Activated T-cell treated with anti-CD3 and anti-CD28 coated beads, Interleukin-2, amount 50 U/mL, for 72 hours (primary cell): ENCODE results near the gene PAXX. TPM values are rescaled to one million over a fixed set of nuclear protein-coding genes. Genes with fewer than 3 reads are reported as not detected.
"Not testable (repeated sequence)": the region's sequence is repeated elsewhere in the genome, so short reads cannot be mapped to it uniquely, and the experiment has no call there.

ENCODE experiments used
- ATAC-seq, 2 donors: fragments of 150-1000 bp; cut with Tn5 transposase; replicated peaks in 1 of 2; 2 replicates each; pipeline ENCODE4 v1.10.0; 2021; ENCODE audit warnings: moderate library complexity in 2 of 2, mild to moderate bottlenecking in 1 of 2
- DNase-seq, 2 donors: peaks; one replicate each; pipeline ENCODE4 v3.0.0; 2021 to 2022; ENCODE audit warnings: mixed read lengths in 1 of 2
- H3K27ac Mint-ChIP-seq: one replicate; pipeline ENCODE4 v1.8.0; 2022; ENCODE audit warnings: mild to moderate bottlenecking, moderate library complexity, mixed read lengths
- H3K27me3 Mint-ChIP-seq: one replicate; pipeline ENCODE4 v1.8.0; 2022; ENCODE audit warnings: low read depth, mixed read lengths
- H3K36me3 Mint-ChIP-seq, 2 donors: one replicate each; pipeline ENCODE4 v1.8.0; 2022; ENCODE audit warnings: mixed read lengths in 2 of 2, mild to moderate bottlenecking in 1 of 2; ENCODE audit not compliant: insufficient read depth in 2 of 2
- H3K4me1 Mint-ChIP-seq: one replicate; pipeline ENCODE4 v1.8.0; 2022; ENCODE audit warnings: low read depth, mixed read lengths
- H3K4me3 Mint-ChIP-seq, 2 donors: one replicate each; pipeline ENCODE4 v1.8.0; 2022; ENCODE audit warnings: mild to moderate bottlenecking in 2 of 2, mixed read lengths in 2 of 2, moderate library complexity in 2 of 2
- H3K9me3 Mint-ChIP-seq, 2 donors: one replicate each; pipeline ENCODE4 v1.8.0; 2022; ENCODE audit warnings: mixed read lengths in 2 of 2
- total RNA-seq, 2 donors: library from RNA; stranded (reverse); gene quantifications; one replicate each; pipeline ENCODE4 v1.2.3, GENCODE V29; 2022

The PAXX gene
- total RNA-seq, 2 donors from 2014 or later: 51.8 to 56.9 TPM

DNA sequence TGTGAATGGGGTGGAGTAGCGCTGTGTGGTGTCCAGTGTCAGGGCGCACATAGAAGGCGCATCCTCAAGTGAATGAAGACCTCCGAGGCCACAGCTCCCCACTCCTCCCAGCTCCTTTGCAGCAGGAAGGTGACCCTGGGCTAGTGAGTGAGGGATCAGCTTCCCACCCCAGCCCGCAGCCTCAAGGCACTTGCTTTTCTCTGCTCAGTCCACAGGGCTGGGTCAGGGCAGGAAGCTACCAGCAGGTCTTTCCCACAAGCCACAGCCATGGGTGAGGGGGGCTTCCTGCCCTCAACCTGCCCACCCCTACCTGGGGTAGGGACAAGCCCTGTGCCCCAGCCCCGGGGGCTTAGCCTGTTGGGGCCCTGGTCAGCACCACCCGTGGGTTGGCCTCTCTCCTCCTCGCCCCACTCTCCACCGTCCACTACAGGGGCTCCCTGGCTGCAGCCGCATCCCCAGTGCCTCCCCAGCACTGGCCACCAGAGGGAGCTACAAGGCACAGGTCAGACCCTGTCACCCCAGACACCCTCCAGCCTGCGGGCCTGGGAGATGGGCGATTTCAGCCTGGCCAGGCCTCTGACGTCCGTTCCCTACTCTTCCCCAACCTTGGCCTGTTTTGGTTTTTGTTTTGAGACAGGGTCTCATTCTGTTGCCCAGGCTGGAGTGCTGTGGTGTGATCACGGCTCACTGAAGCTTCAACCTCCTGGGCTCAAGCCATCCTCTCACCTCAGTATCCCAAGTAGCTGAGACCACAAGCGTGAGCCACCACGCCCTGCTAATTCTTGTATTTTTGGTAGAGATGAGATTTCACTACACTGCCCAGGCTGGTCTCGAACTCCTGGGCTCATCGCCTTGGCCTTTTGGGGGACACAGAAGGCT, 37.1 kb downstream of the PAXX start:
- DNase-seq (peak; percentile 85 to 91), ATAC-seq (peak; percentile 46 to 62)
- no peaks in the 10 kb centered on the region for H3K9me3 Mint-ChIP-seq
- H3K4me3 Mint-ChIP-seq: peak overlapping the region; percentile 69 to 79
- H3K27ac Mint-ChIP-seq: peak overlapping the region; percentile 12
- peaks cover 49% of the 10 kb centered on the region for H3K4me1 Mint-ChIP-seq
- H3K36me3 Mint-ChIP-seq: no peaks in the 10 kb centered on the region
- H3K27me3 Mint-ChIP-seq: no peaks in the 10 kb centered on the region

DNA sequence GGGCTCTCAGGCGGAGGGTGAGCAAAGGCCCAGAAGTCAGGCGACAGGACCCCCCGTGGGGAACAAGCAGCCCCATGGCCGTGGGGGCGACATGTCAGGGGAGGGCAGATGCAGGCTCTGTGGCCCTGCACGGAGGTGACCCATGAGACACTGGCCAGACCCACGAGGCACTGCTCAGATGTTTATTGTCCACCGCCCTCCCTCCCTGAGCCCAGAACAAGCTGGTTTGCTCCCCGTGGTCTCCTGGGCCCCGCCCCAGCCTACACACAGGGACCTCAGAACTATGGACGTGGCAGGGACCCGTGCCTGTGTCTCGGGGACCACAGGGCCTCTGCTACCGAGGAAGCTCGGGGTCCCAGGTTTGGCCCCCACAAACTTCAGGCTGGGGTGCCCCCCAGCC, 37.8 kb downstream of the PAXX start:
- Mint-ChIP-seq H3K36me3 (no peaks in the 10 kb centered on the region), H3K4me3 (peak overlapping the region; percentile 76 to 79), H3K9me3 (no peaks in the 10 kb centered on the region), H3K27me3 (no peaks in the 10 kb centered on the region), H3K27ac (no peak overlapping the region), H3K4me1 (peaks cover 57% of the 10 kb centered on the region)
- DNase-seq (peak; percentile 34 to 37), ATAC-seq (no peak)

- Mint-ChIP-seq H3K36me3 (no peaks in the 10 kb centered on the region), H3K27ac (no peak overlapping the region), H3K4me1 (peaks cover 61% of the 10 kb centered on the region), H3K9me3 (no peaks in the 10 kb centered on the region), H3K4me3 (peak overlapping the region; percentile 76 to 79), H3K27me3 (no peaks in the 10 kb centered on the region)
- ATAC-seq (peak; percentile 7 to 19), DNase-seq (peak; percentile 82 to 88)
Measured at GRCh38 chr9:137030538-137031527, 38.6 kb downstream of the PAXX start.

GRCh38 chr9:137031904-137032640, 39.9 kb downstream of the PAXX start, which contains the start of gene FUT7:
FUT7 (minus strand) TSS chr9:137032088; CDS start chr9:137031991, 97 bp downstream.
- no peak within 1 kb of the TSS for H3K27ac Mint-ChIP-seq
- no peaks in the 10 kb centered on the region for H3K27me3 Mint-ChIP-seq
- no peaks in the 10 kb centered on the region for H3K36me3 Mint-ChIP-seq
- peak within 1 kb of the TSS; percentile 76 to 79 for H3K4me3 Mint-ChIP-seq
- H3K9me3 Mint-ChIP-seq: no peaks in the 10 kb centered on the region
- peak; percentile 13 to 14 for ATAC-seq
- peaks cover 61% of the 10 kb centered on the region for H3K4me1 Mint-ChIP-seq
- peak; percentile 64 to 75 for DNase-seq

- H3K27ac Mint-ChIP-seq: peak overlapping the region; percentile 4
- ATAC-seq (no peak), DNase-seq (peak; percentile 29 to 38)
- no peaks in the 10 kb centered on the region for H3K27me3 Mint-ChIP-seq
- H3K36me3 Mint-ChIP-seq: no peaks in the 10 kb centered on the region
- H3K4me3 Mint-ChIP-seq: peak overlapping the region in 1 of 2 donors; percentile 42
- no peaks in the 10 kb centered on the region for H3K9me3 Mint-ChIP-seq
- H3K4me1 Mint-ChIP-seq: peaks cover 61% of the 10 kb centered on the region
Measured at GRCh38 chr9:137032858-137033257, 40.6 kb downstream of the PAXX start.

- not testable (repeated sequence) for DNase-seq, H3K9me3 Mint-ChIP-seq, H3K27me3 Mint-ChIP-seq, H3K27ac Mint-ChIP-seq, ATAC-seq, H3K36me3 Mint-ChIP-seq
- Mint-ChIP-seq H3K4me3 (peak overlapping the region; percentile 22 to 42), H3K4me1 (peaks cover 61% of the 10 kb centered on the region)
Measured at GRCh38 chr9:137033481-137033880, 41.3 kb downstream of the PAXX start.

- H3K4me3 Mint-ChIP-seq: peak overlapping the region; percentile 76 to 93
- H3K27me3 Mint-ChIP-seq: no peaks in the 10 kb centered on the region
- DNase-seq (no peak), ATAC-seq (no peak)
- H3K27ac Mint-ChIP-seq: peak overlapping the region; percentile 81
- peaks cover 0 to 5% of the 10 kb centered on the region in 2 donors for H3K36me3 Mint-ChIP-seq
- H3K4me1 Mint-ChIP-seq: peaks cover 56% of the 10 kb centered on the region
- H3K9me3 Mint-ChIP-seq: no peaks in the 10 kb centered on the region
Measured at GRCh38 chr9:137034039-137034708, 42.0 kb downstream of the PAXX start.

GRCh38 chr9:137034709-137035506, 42.7 kb downstream of the PAXX start:
- DNase-seq: peak; percentile 90 to 91
- ATAC-seq: peak; percentile 79 to 80
- Mint-ChIP-seq H3K27me3 (no peaks in the 10 kb centered on the region), H3K4me3 (peak overlapping the region; percentile 76 to 93), H3K4me1 (peaks cover 49% of the 10 kb centered on the region), H3K9me3 (no peaks in the 10 kb centered on the region), H3K27ac (peak overlapping the region; percentile 81), H3K36me3 (peaks cover 0 to 5% of the 10 kb centered on the region in 2 donors)

DNA sequence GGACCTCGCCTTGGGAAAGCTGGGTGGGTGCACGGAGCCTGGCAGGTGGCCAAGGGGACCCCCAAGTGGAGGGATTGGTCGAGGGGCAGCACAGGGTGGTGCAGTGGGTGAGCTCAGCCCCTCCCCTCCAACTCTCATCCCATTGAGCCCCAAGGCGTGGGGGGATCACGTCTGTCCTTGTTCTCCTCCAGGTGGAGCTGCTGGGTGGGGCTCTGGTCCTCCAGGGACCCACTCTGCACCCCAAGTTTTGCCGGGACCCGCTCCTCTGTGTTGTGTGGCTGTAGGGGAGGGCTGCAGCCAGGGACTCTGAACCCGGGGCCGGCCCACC, 43.2 kb downstream of the PAXX start:
- H3K27ac Mint-ChIP-seq: no peak overlapping the region
- H3K4me1 Mint-ChIP-seq: peaks cover 43% of the 10 kb centered on the region
- DNase-seq (no peak), ATAC-seq (no peak)
- H3K9me3 Mint-ChIP-seq: no peaks in the 10 kb centered on the region
- no peaks in the 10 kb centered on the region for H3K27me3 Mint-ChIP-seq
- peaks cover 0 to 5% of the 10 kb centered on the region in 2 donors for H3K36me3 Mint-ChIP-seq
- H3K4me3 Mint-ChIP-seq: peak overlapping the region; percentile 76 to 93

GRCh38 chr9:137035937-137036336, 43.7 kb downstream of the PAXX start:
- Mint-ChIP-seq H3K9me3 (no peaks in the 10 kb centered on the region), H3K4me3 (no peak overlapping the region), H3K36me3 (peaks cover 0 to 5% of the 10 kb centered on the region in 2 donors), H3K4me1 (peaks cover 39% of the 10 kb centered on the region), H3K27ac (no peak overlapping the region), H3K27me3 (no peaks in the 10 kb centered on the region)
- DNase-seq (no peak), ATAC-seq (no peak)

DNA sequence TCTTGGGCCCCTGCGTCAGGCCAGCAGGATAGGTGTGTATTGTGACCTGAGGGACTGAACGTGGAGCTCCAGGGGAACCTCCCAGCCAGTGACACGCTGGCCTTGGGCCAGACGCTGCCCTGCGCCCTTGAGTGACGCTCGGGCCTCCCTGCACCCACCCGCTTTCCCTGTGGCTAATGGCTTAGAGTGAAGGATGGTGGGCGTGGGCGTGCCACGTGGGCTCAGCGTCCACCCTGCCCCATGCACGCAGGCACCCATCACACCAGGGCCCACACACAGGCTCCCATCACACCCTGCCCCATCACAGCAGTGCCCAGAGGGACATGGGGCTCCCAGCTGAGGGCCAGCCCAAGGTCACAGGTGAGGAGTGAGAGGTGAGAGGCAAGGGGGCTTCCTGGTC, 44.8 kb downstream of the PAXX start:
- ATAC-seq (no peak), DNase-seq (no peak)
- Mint-ChIP-seq H3K36me3 (peaks cover 0 to 5% of the 10 kb centered on the region in 2 donors), H3K4me1 (peaks cover 32% of the 10 kb centered on the region), H3K27ac (no peak overlapping the region), H3K4me3 (no peak overlapping the region), H3K9me3 (no peaks in the 10 kb centered on the region), H3K27me3 (no peaks in the 10 kb centered on the region)
